HG03354 (cell line): ENCODE measurements around the gene PHEX.

Experiments used
- ATAC-seq: cut with Tn5 transposase; IDR thresholded peaks from one replicate; pipeline ENCODE4 v1.9.1; 2021; ENCODE audit warnings: mild to moderate bottlenecking; ENCODE audit not compliant: unreplicated experiment, poor library complexity, severe bottlenecking

PHEX gene

GRCh38 chrX:22093550-22093949 is 61.4 kb downstream of the PHEX start:
- no peak for ATAC-seq

GRCh38 chrX:22095286-22095685 is 63.2 kb downstream of the PHEX start:
- ATAC-seq, result no peak

- ATAC-seq, result no peak
Observed at GRCh38 chrX:22095856-22096255, 63.7 kb downstream of the PHEX start.

DNA sequence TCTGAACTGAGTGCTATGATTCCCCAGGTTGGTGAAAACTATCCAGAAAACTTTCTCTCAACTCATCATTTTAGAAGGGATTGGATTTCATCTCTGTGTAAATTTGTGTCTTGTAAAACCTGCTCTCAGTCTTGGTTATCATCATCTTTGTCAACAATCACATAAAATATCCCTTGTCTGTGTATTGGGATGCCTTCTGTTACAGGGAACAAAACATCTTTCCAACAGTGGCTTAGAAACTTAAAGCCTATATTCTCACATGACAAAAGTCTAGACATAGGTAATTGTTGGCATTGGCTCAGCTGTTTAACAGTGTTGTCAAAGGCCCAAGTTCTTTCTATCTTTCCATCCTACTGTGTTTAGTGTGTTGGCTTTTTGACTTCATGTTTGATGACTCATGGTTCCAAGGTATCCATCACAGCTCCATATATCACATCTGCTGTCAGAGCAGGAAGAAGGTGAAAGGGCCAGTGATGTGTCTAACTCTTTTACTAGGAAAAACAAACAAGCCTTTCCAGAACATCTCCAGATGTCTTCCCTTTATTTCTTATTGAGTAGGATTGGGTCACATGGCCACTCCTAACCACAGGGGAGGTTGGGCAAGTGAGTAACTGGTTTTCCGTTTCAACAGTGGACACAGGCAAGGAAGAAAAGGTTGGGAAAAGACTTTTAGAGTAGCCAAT is 65.0 kb downstream of the PHEX start:
- no peak for ATAC-seq

GRCh38 chrX:22105231-22105630 is 73.1 kb downstream of the PHEX start:
- no peak for ATAC-seq

GRCh38 chrX:22105971-22106370 is 73.8 kb downstream of the PHEX start:
- no peak for ATAC-seq

DNA sequence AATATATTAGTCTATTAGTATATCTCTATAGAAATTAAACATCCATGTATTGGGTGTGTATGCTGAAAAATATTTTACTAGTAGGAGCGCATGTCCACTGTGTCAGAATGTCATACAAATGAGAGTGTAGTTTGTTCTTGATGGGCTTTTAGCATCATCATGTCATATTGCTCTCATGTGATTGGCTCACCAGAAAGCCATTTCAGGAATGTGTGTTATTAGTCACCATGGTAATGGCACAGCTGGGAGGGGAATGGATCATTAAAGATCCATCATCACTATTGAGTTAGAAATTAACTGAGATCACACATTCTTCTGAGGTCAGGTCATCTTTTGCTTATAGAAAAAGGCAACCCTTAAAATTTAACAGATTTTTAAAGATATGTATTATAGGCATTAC is 77.3 kb downstream of the PHEX start:
- no peak for ATAC-seq

DNA sequence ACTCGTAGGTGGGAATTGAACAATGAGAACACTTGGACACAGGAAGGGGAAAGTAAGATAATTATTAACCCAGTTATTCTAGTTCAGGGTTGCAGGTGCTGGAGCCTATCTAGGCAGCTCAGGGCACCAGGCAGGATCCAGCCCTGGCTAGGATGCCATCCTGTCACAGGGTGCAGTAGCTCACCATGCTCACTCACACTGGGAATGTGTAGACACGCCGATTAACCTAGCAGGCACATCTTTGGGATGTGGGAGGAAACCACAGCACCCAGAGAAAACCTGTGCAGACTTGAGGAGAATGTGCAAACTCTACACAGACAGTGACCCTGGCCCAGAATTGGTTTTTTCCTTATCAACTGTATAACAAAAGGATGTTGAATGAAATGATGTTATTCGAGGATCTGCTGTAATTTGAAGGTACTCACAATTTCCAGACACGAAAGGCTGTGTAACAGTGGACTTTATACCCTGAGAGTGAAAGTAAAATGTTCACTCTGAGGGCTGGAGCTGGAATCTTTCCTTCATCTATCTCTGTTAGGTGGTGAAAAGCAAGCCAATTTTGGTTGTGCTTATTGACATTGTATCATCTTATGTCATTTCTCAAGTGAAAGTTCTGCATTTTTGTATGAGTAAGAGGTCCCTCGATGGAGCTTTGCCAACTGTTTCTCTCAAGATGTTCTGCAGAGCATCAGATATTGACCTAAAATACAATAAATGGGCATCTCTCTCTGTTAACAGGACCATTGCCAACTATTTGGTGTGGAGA is 78.8 kb downstream of the PHEX start:
- no peak for ATAC-seq

DNA sequence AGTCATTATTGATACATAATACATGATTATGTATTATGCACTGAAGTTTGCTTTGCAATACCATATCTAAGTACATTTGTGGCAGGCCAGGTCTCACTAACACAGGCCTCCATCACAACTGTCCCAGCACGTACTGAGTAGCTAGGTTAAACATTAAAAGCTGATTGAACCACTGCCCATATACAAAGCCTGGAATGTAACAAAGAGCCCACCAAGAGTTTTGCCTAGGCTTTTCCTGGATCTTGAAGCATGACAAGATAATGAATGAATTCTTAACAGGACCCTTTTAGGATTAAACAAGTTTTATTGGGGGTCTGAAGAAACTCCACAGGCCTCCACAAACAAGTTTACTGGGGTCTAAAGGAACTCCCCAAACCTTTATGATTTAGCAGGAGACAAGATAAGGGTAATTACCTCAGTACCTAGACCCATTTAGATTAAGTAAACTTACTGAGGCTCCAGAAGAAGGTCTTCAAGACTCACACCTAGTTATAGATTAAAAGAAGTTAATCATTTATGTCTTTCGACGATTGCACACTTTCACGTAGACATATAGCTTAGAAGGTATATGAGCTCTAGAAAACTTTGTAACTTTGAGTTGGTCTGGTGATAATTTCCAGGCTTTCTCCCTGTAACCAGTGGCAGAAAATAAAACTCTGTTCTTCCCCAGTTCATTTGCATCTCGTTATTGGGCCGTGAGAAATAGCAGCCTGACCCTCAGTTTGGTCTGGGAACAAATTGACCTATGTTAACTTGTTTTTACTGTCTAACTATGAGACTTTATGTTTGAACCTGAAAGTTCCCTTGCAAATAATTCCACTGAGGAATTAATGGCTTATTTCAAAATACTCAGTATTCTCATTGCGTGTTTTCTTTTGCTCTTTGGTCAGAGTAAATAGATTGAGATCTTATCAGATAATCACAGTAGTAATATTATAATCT is 84.8 kb downstream of the PHEX start:
- no peak for ATAC-seq

DNA sequence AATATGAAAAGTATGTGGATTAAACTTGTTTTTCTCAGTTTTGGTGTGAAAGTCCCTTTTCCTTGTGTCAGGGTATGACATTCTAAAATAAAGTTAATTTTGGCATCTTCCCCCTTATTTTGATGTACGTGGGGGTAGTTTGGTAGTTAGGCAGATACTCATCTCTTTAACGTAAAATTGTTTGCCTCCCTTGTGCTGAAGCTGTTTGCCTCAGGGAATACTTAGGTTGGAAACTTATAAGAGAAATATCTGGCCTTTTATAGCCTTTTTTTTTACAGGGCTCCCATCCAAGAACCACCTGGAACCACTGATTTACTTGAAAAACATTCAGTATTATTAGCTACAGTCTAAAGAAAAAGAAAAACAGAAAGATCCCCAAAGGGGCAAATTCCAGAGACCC is 85.5 kb downstream of the PHEX start:
- ATAC-seq, result no peak

DNA sequence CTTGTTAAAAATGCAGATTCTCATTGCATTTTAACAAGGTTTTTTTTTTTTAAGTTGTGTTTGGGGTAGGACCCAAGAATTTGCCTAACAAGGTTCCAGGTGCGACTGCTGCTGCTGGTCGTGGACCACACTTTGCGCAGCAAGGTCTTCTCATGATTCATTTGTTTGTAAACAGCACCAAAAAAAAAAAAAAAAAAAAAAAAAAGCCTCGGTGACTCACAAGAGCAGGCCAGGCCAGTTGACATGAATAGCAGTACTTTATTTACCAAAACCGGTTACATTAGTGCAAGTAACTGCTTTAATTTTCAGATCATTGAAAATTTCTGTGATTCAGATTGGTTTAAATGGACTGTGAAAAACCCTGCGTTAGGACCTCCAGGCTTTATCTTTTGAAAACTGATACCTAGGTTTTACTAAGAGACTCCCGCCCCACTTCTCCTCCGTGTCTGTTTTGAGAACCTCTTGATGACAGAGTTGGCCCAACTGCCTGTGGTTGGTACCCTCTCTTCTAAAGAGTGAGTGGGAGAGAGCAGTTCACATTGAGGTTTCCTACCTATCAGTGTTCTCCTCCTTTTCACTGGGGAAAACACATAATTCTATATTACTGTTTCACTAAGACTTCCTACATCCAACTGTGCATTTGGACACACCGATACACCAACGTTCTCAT is 86.2 kb downstream of the PHEX start:
- ATAC-seq, result no peak

DNA sequence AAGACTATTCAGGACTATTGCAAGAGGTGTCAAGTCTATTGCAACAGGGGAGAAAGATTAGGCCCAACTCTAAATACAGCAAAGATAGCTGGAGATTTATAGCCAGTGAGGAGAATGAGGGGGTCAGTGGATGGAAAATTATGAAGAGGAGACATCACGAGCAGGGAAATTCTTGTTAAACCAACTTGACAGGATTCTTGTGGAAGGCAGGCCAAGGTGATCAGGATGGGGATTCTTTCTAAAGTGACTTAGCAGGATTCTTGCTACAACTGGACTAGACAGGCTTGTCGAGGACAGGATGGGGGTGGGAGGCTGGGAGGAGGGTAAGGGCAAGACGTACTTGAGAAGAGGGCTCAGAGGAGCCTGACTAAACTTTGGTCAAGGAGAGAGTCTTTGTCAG is 89.0 kb downstream of the PHEX start:
- ATAC-seq, result no peak

- no peak for ATAC-seq
Observed at GRCh38 chrX:22122510-22122909, 90.4 kb downstream of the PHEX start.

DNA sequence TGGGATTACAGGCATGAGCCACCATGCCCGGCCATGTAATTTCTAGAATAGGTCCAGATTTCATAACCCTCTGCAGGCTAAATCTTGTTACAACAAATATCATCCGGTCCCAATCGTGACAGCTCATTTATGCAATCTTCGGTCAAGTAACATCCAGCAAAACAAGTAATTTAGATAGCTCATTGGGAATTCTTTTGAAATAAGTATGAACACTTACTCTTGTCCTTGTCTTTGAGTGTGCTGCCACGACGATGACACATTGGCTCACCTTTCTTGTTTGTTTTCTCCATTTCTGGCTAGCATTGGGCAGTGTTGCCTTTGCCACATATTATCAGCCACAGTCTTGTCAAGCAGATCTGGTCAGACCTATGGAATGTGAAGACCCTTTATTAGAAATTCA is 92.0 kb downstream of the PHEX start:
- no peak for ATAC-seq

GRCh38 chrX:22125481-22125880 is 93.4 kb downstream of the PHEX start:
- no peak for ATAC-seq

DNA sequence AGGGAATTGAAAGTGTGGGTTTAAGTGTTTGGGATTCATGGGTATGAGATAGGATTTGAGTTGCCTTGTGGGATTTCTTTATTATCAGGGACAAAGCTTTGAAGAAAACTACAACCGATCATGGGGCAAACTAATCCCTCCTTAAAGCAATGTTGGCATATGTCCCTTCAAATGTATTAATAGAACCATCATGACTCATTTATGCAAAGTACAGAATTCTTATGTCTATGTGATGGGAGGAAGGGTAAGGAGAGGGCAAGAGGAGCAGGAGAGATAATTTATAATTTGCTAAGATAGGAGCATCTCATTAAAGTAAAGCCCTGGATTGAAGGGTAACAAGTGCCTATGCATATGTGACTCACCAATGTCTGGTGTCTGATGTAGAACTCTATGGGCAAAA is 94.2 kb downstream of the PHEX start:
- ATAC-seq, result no peak

DNA sequence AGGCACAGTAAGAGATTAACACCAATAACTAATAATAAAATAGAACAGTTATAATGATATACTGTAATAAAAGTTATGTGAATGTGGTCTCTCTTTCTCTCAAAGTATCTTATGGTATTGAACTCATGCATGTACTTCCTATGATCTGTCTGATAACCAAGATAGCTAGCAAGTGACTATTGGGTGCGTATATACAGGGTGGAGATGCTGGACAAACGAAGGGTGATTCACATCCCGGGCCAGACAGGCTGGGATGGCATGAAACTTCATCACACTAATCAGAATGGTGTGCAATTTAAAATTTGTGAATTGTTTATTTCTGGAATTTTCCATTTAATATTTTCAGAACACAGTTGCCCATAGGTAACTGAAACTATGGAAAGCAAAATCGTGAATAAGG is 96.8 kb downstream of the PHEX start:
- ATAC-seq, result no peak

DNA sequence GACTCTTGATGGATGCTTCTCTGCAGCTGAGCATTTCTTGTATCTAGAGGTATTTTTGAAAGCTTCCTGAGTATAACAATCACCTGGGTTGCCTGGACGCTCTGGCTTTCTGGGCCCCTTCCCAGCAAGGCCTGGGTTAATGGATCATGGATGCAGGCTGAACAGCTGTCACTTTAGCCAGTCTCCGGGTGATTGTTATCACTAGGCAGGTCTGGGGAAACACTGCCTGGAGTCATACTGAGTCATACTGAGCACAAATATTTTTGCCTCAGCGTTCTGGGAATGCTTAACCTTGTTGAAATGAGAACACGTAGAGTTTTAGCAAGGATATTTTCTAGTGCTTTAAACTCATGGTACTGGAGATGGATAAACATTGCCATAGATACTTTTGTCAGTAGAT is 102.6 kb downstream of the PHEX start:
- no peak for ATAC-seq

DNA sequence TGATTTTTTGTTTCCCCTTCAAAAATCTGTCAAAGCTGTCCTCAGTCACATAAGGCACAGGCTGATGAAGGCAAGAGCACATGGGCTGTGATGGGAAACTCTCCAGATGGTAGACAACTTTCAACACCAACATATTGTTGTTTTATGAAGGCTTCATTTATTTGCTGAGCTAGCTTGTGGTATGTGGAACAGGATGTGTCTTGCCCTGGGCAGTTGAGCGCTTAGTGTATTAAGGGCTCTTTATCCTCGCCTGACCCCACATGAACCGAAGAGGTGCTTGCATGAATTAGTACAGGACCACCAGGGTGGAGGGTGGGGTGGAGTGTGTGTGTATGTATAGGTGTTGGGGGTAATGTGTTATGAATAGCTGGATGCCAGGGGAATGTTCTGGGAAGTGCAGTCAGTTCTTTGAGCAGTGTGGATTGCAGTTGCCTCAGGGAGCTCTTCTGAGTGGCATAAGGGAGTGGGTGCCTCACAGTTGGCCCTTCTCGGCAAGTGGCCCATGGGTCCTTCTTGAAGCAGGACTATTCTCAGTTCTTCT is 103.1 kb downstream of the PHEX start:
- no peak for ATAC-seq
